Kidney epithelial cell (primary cell): ENCODE measurements around the gene PTGER3. TPM values are rescaled to one million over a fixed set of nuclear protein-coding genes. Genes with fewer than 3 reads are reported as not detected.
A peak's percentile ranks its signal among the peaks of the same experiment; 100 is the strongest.

Experiments
- DNase-seq: peaks from one replicate; pipeline ENCODE4 v3.0.0-alpha.2; 2010; ENCODE audit warnings: low read depth
- H3K27me3 ChIP-seq: 2 replicates; pipeline ENCODE4 v1.6.0; 2011; ENCODE audit warnings: low read length; ENCODE audit not compliant: control insufficient read depth, insufficient read depth
- H3K36me3 ChIP-seq: 2 replicates; pipeline ENCODE4 v1.5.1; 2011; ENCODE audit warnings: low read length; ENCODE audit not compliant: control insufficient read depth, insufficient read depth
- H3K4me3 ChIP-seq: 2 replicates; pipeline ENCODE4 v1.5.1; 2011; ENCODE audit warnings: low read depth, mild to moderate bottlenecking, control low read depth, low read length
- CTCF ChIP-seq: IDR thresholded peaks from 2 replicates; pipeline ENCODE4 v1.5.1; 2011; ENCODE audit warnings: mild to moderate bottlenecking, moderate library complexity, low read length, control low read depth, inconsistent platforms; ENCODE audit not compliant: insufficient read depth, poor library complexity, severe bottlenecking
- total RNA-seq: library from RNA; depleted of rRNA; stranded (reverse); fragments of >200 nt; gene quantifications from 2 replicates; pipeline ENCODE4 v1.2.3, GENCODE V29; 2015

PTGER3 gene
- total RNA-seq, 1 donor from 2014 or later: 0.29 TPM

DNA sequence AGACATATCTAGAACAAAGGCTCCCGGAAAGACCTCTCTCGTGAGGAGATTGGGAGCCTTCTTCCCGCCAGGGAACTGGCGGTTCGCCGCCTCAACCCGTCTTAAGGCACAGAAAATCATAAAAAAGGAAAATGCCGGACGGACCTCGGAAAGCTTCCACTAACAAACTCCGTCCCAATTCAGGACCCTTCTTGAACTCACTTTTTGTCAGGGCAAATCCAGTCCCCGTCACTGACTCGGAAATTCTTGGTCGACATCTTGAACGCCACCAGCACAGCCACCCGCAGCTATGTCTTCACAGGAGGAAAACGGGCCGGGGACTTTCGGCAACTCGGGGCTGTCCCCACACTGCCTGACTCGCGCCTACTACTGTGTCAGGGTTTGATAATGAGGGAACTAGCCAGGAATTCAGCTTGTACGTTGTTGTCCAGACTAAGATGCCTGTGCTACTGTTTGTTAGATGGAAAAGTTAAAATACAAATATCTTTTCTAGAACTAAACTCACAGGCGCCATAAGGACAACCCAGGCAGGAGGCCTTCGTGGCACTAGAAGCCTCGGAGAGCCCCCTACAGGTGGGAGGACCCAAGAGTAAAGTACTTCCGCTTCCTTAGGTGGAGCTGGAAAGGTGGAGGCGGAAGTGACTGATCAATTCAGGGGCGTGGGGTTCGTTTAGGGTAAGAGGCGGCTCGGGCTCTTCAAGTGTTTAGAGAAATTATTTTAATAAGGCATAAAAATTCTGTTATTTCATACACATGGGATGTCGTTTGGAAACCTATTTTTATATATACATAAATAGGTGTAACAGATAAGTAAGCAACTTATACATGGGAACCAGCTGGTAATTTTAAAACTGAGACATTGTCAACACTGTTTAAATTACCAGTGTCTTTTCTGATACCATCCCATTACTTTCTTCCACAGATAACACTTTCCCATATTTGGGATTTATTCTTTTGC lies 33.4 kb upstream of the PTGER3 start, which contains the start of gene ZRANB2:
TSS of gene ZRANB2 (minus strand) at position 297 of the 958 bp plus-strand sequence. CDS start at position 257, 40 bp downstream.
- TF ChIP-seq CTCF: peak; percentile 75
- Histone ChIP-seq H3K4me3 (peak within 1 kb of the TSS; percentile 71), H3K36me3 (no peaks in the 10 kb centered on the region), H3K27me3 (no peaks in the 10 kb centered on the region)
- DNase-seq: peak; percentile 89

GRCh38 chr1:71080230-71080738 lies 32.7 kb upstream of the PTGER3 start:
- TF ChIP-seq CTCF: no peak
- peak overlapping the region; percentile 71 for H3K4me3 ChIP-seq
- no peaks in the 10 kb centered on the region for H3K36me3 ChIP-seq
- no peaks in the 10 kb centered on the region for H3K27me3 ChIP-seq
- no peak for DNase-seq

DNA sequence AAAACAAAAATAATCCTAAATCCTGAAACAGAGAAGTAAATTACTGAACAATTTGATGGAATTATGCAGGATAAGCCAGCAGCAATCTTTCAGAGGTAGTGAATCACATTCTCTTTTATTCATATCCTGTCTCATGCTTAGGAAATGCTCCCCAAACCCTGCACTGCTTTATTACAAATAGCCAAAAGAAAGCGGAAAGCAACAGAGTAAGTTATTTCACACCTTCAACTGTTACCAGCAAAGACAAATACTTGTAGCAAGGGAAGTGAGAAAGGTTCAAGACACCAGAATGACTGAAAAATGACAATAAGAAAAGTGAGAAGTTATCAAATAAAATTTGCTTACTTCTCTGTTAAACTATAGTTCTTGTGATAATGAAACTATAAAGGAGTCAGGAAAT lies 27.1 kb upstream of the PTGER3 start:
- H3K36me3 ChIP-seq: peaks cover 2% of the 10 kb centered on the region
- no peak for DNase-seq
- no peak overlapping the region for H3K4me3 ChIP-seq
- TF ChIP-seq CTCF: no peak
- H3K27me3 ChIP-seq: no peaks in the 10 kb centered on the region

- TF ChIP-seq CTCF: no peak
- no peak for DNase-seq
- H3K27me3 ChIP-seq: no peaks in the 10 kb centered on the region
- H3K4me3 ChIP-seq: no peak overlapping the region
- H3K36me3 ChIP-seq: peaks cover 2% of the 10 kb centered on the region
Observed at GRCh38 chr1:71072273-71072672, 24.7 kb upstream of the PTGER3 start.

GRCh38 chr1:71071720-71072119 lies 24.1 kb upstream of the PTGER3 start:
- Histone ChIP-seq H3K27me3 (no peaks in the 10 kb centered on the region), H3K4me3 (no peak overlapping the region), H3K36me3 (peaks cover 2% of the 10 kb centered on the region)
- no peak for TF ChIP-seq CTCF
- DNase-seq: no peak
